Lower leg skin (tissue), 4 donors: ENCODE results near the gene TEC. TPM values are rescaled to one million over a fixed set of nuclear protein-coding genes. Genes with fewer than 3 reads are reported as not detected.

ENCODE experiments used
- DNase-seq, 2 donors: peaks; one replicate each; pipeline ENCODE4 v3.0.0-alpha.2; 2019; ENCODE audit warnings: low spot score in 2 of 2
- H3K4me3 ChIP-seq: fragments of 200-600 bp; sonication (generic); 2 replicates; pipeline ENCODE4 v1.5.1; 2017; ENCODE audit warnings: mild to moderate bottlenecking, low read depth; ENCODE audit not compliant: poor library complexity, severe bottlenecking
- POLR2A ChIP-seq, 2 donors: fragments of 450-650 bp; IDR thresholded peaks; one replicate each; pipeline ENCODE4 v1.6.1; 2016 to 2017; ENCODE audit warnings: antibody characterized with exemption in 2 of 2, mild to moderate bottlenecking in 1 of 2, moderate library complexity in 1 of 2
- WGBS, 2 donors: methylation state at CpG; one replicate each; pipeline ENCODE4 v1.1.5; 2018; 5-methylcytosine and 5-hydroxymethylcytosine counted together
- intact Hi-C: fragments of 100-400 bp; cut with DNase I; formaldehyde crosslinking; loops from one replicate; pipeline ENCODE4 v1.15.0; 2023; ENCODE audit warnings: low total_unique reads
- total RNA-seq, 4 donors: library from RNA; depleted of rRNA; stranded (reverse); fragments of >200 nt; gene quantifications; one replicate each; pipeline ENCODE4 v1.1.0, GENCODE V29; 2016
- TF ChIP-seq, protein P1 (sequence below), 3 donors: fragments of 450-650 bp; IDR thresholded peaks; one replicate each; pipeline ENCODE4 v1.5.1; 2016; ENCODE audit warnings: antibody characterized with exemption in 3 of 3, mild to moderate bottlenecking in 3 of 3, moderate library complexity in 2 of 3

TEC gene
- total RNA-seq, 4 donors from 2014 or later = 6.8 to 10.5 (median 8.8) TPM

DNA sequence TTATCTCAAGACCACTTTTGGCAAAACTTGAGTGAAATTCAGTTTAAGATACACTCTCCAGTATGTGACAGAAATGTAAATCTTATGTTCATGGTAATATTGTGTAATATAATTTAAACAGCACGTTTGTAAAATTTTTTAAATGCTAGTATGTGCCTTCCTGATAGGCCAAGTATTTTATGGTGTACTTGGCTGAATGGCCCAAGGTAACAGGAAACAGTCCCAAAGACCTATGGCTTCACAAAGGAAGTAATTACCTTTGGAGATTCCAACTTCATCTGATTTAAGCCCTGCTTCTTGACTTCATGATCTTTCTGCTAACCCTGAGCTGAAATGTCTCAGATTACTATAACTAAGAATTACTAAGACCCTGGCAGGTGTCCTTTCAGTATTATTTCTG is 20.3 kb downstream of the TEC start:
- H3K4me3 ChIP-seq = no peak overlapping the region
- TF ChIP-seq, protein P1, sequence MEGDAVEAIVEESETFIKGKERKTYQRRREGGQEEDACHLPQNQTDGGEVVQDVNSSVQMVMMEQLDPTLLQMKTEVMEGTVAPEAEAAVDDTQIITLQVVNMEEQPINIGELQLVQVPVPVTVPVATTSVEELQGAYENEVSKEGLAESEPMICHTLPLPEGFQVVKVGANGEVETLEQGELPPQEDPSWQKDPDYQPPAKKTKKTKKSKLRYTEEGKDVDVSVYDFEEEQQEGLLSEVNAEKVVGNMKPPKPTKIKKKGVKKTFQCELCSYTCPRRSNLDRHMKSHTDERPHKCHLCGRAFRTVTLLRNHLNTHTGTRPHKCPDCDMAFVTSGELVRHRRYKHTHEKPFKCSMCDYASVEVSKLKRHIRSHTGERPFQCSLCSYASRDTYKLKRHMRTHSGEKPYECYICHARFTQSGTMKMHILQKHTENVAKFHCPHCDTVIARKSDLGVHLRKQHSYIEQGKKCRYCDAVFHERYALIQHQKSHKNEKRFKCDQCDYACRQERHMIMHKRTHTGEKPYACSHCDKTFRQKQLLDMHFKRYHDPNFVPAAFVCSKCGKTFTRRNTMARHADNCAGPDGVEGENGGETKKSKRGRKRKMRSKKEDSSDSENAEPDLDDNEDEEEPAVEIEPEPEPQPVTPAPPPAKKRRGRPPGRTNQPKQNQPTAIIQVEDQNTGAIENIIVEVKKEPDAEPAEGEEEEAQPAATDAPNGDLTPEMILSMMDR (IDR thresholded peaks at IDR 0.05) = no peak
- TF ChIP-seq POLR2A (IDR thresholded peaks at IDR 0.05) = no peak
- 37 to 43% methylated on average over 1 of the region's 1 CpG for WGBS, 2 donors
- DNase-seq = no peak
- intact Hi-C loops = no loop called here

DNA sequence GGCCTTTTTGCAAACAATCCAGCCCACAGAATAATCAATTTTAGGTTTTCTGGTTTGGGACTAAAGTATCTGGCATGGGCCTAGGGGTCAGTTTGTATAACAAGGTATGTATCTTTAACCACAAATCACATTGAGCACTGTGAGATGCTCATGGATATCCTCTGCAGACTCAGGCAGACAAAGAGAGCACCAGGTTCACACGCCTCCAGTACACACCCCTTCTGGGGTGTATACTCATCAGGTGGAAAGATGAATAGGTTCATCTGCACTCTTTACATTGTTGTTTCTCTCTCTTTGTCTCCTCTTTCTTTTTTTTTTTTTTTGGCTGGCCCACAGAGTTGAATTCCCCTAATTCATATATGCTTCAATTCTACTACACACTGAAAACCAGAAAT is 21.1 kb downstream of the TEC start:
- 65 to 86% methylated on average over 1 of the region's 1 CpG for WGBS, 2 donors
- no peak for DNase-seq
- intact Hi-C loops = no loop called here
- H3K4me3 ChIP-seq = no peak overlapping the region
- TF ChIP-seq, protein P1 (IDR thresholded peaks at IDR 0.05) = no peak

DNA sequence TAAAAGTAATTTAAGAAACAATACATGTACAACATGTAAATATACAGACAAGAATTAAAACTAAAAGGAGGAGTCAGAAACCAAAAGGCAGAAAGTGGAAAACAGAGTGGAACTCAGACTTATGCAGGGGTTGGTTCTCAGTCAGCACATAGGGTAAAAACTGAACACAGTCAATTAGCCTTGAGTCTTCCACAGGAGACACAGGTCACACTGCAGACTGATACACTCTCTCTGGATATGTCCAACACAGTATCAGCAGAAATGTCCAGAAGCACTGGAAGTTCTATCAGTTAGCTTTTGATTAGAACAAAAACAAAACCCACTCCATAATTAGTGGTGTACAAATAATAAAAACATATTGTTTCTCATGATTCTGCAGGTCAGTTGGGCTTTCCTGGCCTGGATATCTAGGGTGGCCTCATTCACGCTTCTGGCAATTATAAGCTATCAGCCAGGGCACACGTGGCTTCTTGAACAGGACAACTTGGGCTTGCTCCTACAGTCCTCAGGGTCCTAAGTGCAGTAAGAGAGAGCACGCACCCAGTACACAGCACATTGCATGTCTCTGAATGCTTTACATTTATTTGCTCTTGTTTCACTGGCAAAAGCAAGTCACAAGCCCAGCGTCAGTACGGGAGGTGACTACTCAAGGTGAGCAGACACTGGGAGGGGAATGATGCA is 21.6 kb downstream of the TEC start:
- H3K4me3 ChIP-seq = no peak overlapping the region
- 81 to 90% methylated on average over 5 of the region's 5 CpGs for WGBS, 2 donors
- intact Hi-C loops = no loop called here
- no peak for TF ChIP-seq POLR2A (IDR thresholded peaks at IDR 0.05)
- TF ChIP-seq, protein P1 (IDR thresholded peaks at IDR 0.05) = no peak
- DNase-seq = no peak

DNA sequence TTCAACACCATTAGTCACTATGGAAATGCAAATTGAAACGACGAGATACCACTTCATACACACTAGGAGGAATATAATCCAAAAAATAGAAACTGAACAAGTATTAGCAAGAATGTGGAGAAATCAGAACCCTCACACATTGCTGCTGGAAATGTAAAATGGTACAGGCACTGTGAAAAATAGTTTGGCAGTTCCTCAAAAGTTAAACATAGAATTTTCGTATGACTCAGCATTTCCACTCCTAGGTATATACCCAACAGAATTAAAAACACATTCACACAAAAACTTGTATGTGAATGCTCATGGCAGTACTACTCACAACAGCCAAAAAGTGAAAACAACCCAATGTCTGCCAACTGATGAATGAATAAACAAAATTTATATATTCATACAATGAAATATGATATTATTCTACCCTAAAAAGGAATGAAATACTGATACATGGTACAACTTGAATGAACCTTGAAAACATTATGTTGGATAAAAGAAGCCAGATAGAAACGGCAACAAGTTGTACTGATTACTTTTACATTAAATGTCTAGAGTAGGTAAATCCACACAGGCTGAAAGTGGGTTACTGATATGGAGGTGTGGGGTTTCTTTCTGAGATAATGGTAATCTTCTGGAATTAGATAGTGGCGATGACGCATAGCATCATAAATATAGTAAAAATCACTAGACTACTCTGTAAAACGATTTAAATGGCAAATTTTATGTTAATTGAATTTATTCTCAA is 22.3 kb downstream of the TEC start:
- H3K4me3 ChIP-seq = no peak overlapping the region
- DNase-seq = no peak
- intact Hi-C loops = no loop called here
- no peak for TF ChIP-seq POLR2A (IDR thresholded peaks at IDR 0.05)
- TF ChIP-seq, protein P1 (IDR thresholded peaks at IDR 0.05) = no peak
- WGBS, 2 donors = 60 to 66% methylated on average over 7 of the region's 7 CpGs

DNA sequence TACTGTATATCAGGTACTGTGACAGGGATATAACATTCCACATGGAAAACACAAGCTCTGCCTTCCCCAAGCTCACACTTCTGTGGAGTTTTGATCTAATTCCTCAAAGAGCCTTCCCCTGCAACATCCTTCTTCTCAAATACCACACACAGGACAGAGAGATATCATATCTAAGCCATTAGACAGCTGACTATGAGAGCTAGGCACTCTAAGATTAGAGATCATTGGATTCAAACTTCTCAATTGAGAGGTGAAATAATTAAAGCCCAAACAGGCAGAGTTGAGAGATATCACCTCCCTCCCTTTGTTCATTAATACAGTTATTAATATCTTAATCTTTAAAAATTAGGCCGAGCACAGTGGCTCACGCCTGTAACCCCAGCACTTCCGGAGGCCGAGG is 25.0 kb downstream of the TEC start:
- WGBS, 2 donors = 93 to 99% methylated on average over 4 of the region's 4 CpGs
- no peak overlapping the region for H3K4me3 ChIP-seq
- no peak for TF ChIP-seq POLR2A (IDR thresholded peaks at IDR 0.05)
- DNase-seq = no peak
- intact Hi-C loops = no loop called here

DNA sequence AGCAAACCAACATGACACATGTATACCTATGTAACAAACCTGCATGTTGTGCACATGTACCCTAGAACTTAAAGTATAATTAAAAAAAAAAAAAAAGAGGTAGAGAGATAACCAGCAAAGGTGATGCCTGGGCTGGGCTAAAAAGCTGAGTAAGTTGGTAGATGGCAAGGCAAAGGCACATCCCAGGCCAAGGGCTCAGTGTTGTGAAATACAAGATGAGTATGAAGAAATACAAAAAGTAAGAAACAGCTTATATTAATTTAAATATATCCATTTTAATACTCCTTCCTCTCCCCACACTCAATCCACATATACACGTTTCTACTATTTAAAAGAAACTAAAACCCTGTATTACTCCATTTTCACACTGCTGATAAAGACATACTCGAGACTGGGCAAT is 25.8 kb downstream of the TEC start:
- 72 to 81% methylated on average over 2 of the region's 2 CpGs for WGBS, 2 donors
- intact Hi-C loops = no loop called here
- TF ChIP-seq, protein P1 (IDR thresholded peaks at IDR 0.05) = no peak
- TF ChIP-seq POLR2A (IDR thresholded peaks at IDR 0.05) = no peak
- no peak overlapping the region for H3K4me3 ChIP-seq
- DNase-seq = no peak
